ENCODE measurements around the gene SPSB2. TPM values are rescaled to one million over a fixed set of nuclear protein-coding genes. Genes with fewer than 3 reads are reported as not detected.
"Not testable (repeated sequence)": the region's sequence is repeated elsewhere in the genome, so short reads cannot be mapped to it uniquely, and the experiment has no call there.

The SPSB2 gene
- total and polyA plus RNA-seq, 9 donors: 0.38 to 14.7 (median 8.3) TPM

DNA sequence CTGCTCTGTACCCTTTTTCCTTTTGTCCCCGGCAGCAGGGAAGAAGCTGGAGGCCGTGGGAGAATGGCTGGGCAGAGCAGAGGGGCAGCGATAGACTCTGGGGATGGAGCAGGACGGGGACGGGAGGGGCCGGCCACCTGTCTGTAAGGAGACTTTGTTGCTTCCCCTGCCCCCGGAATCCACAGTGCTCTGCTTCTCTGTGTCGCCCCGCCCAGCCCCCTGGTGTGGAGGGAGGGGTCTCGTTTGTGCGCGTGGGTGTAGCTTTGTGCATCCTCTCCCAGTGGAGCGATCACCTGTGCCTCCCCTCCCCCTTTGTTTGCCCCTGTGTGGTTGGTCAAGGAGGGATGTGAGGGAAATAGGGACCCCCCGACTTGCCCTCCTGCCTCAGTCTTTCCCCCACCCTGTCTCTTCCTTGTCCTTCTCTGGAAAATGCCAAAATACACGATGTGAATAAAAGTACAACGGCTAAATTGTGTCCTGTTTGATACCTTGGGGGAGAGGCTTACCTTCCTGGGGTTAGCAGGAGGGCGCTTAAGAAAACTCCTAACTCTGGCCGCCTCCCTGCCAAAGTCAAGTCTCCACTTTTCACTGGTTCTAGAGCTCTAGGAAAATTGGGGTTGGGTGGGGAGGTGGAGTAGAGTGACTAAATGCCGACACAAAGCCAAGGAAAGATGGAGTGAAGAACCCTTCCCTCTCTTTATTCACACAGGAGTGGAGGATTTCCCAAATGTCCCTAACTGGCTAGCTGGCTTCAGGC, 6.8 kb downstream of the SPSB2 start:
- intact Hi-C loops (cut with DNase I): loop anchor here (5.0 to 10.0 kb wide), 2 partner anchors 98 to 101 kb away; no protein-coding TSS in a partner anchor
- TF ChIP-seq POLR2A (IDR thresholded peaks at IDR 0.05) (no peak), CTCF (IDR thresholded peaks at IDR 0.05) (no peak), EP300 (IDR thresholded peaks at IDR 0.05) (no peak)
- H3K4me1 ChIP-seq (ENCODE audit: insufficient read depth): no peaks in the 10 kb centered on the region
- no peaks in the 10 kb centered on the region for H3K36me3 ChIP-seq
- H3K27me3 ChIP-seq: no peaks in the 10 kb centered on the region
- WGBS, 3 donors: 71 to 73% (median 73%) methylated on average over 19 of the region's 19 CpGs
- peak overlapping the region; percentile 83 for H3K4me3 ChIP-seq
- H3K9me3 ChIP-seq: no peaks in the 10 kb centered on the region
- H3K27ac ChIP-seq: peak overlapping the region; percentile 49 to 90
- DNase-seq: peak in 4 of 5 donors; percentile 47 to 63 (median 56)

DNA sequence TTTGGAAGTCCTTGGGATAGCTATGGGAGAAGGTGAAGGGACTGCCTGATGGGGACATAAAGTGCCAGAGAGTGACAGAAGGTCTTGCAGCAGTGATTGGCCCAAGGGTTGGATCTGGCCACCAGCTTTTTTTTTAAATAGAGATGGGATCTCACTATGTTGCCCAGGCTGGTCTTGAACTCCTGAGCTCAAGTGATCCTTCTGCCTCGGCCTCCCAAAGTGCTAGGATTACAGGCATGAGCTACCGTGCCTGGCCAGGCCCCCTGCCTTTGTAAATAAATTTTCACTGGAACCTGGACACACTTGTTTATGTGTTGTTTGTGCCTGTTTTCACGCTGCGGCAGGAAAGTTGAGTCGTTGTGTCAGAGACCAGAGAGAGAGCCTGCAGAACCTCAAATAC, 7.8 kb downstream of the SPSB2 start:
- intact Hi-C loops (cut with DNase I): loop anchor here (5.0 to 10.0 kb wide), 2 partner anchors 99 to 102 kb away; no protein-coding TSS in a partner anchor
- H3K4me1 ChIP-seq (ENCODE audit: insufficient read depth); DNase-seq; H3K9me3 ChIP-seq; H3K27ac ChIP-seq; H3K27me3 ChIP-seq; H3K36me3 ChIP-seq; H3K4me3 ChIP-seq: not testable (repeated sequence)
- WGBS, 3 donors: 87 to 90% (median 88%) methylated on average over 5 of the region's 5 CpGs

DNA sequence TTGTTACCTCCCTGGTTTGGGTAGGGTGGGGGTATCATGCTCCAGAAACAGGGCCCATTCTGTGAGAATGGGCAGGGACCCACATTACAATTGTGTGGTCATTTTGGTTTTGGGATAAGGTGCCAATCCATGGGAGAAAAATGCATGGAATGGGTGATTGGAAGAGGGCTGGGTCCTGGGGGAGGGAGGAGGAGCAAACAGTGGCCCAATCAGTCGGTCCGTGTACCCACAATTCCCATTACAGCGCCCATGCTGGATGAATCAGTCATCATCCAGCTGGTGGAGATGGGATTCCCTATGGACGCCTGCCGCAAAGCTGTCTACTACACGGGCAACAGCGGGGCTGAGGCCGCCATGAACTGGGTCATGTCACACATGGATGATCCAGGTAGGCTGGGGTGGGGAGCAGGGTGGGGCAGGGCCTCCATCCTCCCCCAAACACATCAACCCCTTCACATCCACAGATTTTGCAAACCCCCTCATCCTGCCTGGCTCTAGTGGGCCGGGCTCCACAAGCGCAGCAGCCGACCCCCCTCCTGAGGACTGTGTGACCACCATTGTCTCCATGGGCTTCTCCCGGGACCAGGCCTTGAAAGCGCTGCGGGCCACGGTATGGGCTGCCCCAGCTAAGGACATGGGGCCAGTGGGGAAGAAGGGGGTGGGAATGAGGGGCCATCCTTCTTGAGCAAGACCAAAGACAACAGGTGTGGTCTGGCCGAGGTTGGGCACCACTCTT, 9.3 kb downstream of the SPSB2 start:
- TF ChIP-seq EP300 (IDR thresholded peaks at IDR 0.05) (no peak), POLR2A (IDR thresholded peaks at IDR 0.05) (no peak), CTCF (IDR thresholded peaks at IDR 0.05) (no peak)
- Histone ChIP-seq H3K27me3 (no peaks in the 10 kb centered on the region), H3K4me3 (no peak overlapping the region), H3K36me3 (no peaks in the 10 kb centered on the region), H3K27ac (no peak overlapping the region), H3K9me3 (no peaks in the 10 kb centered on the region), H3K4me1 (ENCODE audit: insufficient read depth) (no peaks in the 10 kb centered on the region)
- no peak for DNase-seq
- intact Hi-C loops (cut with DNase I): loop anchor here in 2 of 4 donors (10.0 kb wide), 1 partner anchor 101 kb away; no protein-coding TSS in a partner anchor
- 94% methylated on average over 16 of the region's 16 CpGs for WGBS, 3 donors

- intact Hi-C loops (cut with DNase I): loop anchor here in 2 of 4 donors (10.0 kb wide), 1 partner anchor 102 kb away; no protein-coding TSS in a partner anchor
- H3K36me3 ChIP-seq: no peaks in the 10 kb centered on the region
- 79 to 85% (median 84%) methylated on average over 11 of the region's 11 CpGs for WGBS, 3 donors
These were observed 10.1 kb downstream of the SPSB2 start for GRCh38 chr12:6863033-6863432.

More at GRCh38 chr12:6863033-6863432, 10.1 kb downstream of the SPSB2 start:
- no peak for DNase-seq
- H3K4me1 ChIP-seq (ENCODE audit: insufficient read depth): no peaks in the 10 kb centered on the region
- no peaks in the 10 kb centered on the region for H3K9me3 ChIP-seq
- TF ChIP-seq POLR2A (IDR thresholded peaks at IDR 0.05) (no peak), EP300 (IDR thresholded peaks at IDR 0.05) (no peak), CTCF (IDR thresholded peaks at IDR 0.05) (no peak)
- no peaks in the 10 kb centered on the region for H3K27me3 ChIP-seq
- no peak overlapping the region for H3K27ac ChIP-seq
- H3K4me3 ChIP-seq: no peak overlapping the region
